Kidney epithelial cell (primary cell): ENCODE data around the gene CHML. TPM values are rescaled to one million over a fixed set of nuclear protein-coding genes. Genes with fewer than 3 reads are reported as not detected.

ENCODE experiments used
- DNase-seq: peaks from one replicate; pipeline ENCODE4 v3.0.0-alpha.2; 2010; ENCODE audit warnings: low read depth
- H3K27me3 ChIP-seq: 2 replicates; pipeline ENCODE4 v1.6.0; 2011; ENCODE audit warnings: low read length; ENCODE audit not compliant: control insufficient read depth, insufficient read depth
- H3K36me3 ChIP-seq: 2 replicates; pipeline ENCODE4 v1.5.1; 2011; ENCODE audit warnings: low read length; ENCODE audit not compliant: control insufficient read depth, insufficient read depth
- H3K4me3 ChIP-seq: 2 replicates; pipeline ENCODE4 v1.5.1; 2011; ENCODE audit warnings: low read depth, mild to moderate bottlenecking, control low read depth, low read length
- CTCF ChIP-seq: IDR thresholded peaks from 2 replicates; pipeline ENCODE4 v1.5.1; 2011; ENCODE audit warnings: mild to moderate bottlenecking, moderate library complexity, low read length, control low read depth, inconsistent platforms; ENCODE audit not compliant: insufficient read depth, poor library complexity, severe bottlenecking
- total RNA-seq: library from RNA; depleted of rRNA; stranded (reverse); fragments of >200 nt; gene quantifications from 2 replicates; pipeline ENCODE4 v1.2.3, GENCODE V29; 2015

The CHML gene
- total RNA-seq, 1 donor from 2014 or later: 20.5 TPM

- H3K4me3 ChIP-seq: no peak overlapping the region
- no peaks in the 10 kb centered on the region for H3K36me3 ChIP-seq
- no peak for TF ChIP-seq CTCF
- no peaks in the 10 kb centered on the region for H3K27me3 ChIP-seq
- no peak for DNase-seq
Observed at GRCh38 chr1:241612533-241613477, 27.4 kb downstream of the CHML start.

- no peak overlapping the region for H3K4me3 ChIP-seq
- no peaks in the 10 kb centered on the region for H3K36me3 ChIP-seq
- no peak for TF ChIP-seq CTCF
- no peaks in the 10 kb centered on the region for H3K27me3 ChIP-seq
- DNase-seq: no peak
Observed at GRCh38 chr1:241611736-241612135, 28.4 kb downstream of the CHML start.

- DNase-seq: no peak
- H3K36me3 ChIP-seq: no peaks in the 10 kb centered on the region
- peak; percentile 53 for TF ChIP-seq CTCF
- no peak overlapping the region for H3K4me3 ChIP-seq
- no peaks in the 10 kb centered on the region for H3K27me3 ChIP-seq
Observed at GRCh38 chr1:241611063-241611462, 29.1 kb downstream of the CHML start.

- no peak overlapping the region for H3K4me3 ChIP-seq
- no peaks in the 10 kb centered on the region for H3K36me3 ChIP-seq
- no peak for DNase-seq
- no peak for TF ChIP-seq CTCF
- H3K27me3 ChIP-seq: no peaks in the 10 kb centered on the region
Observed at GRCh38 chr1:241610056-241610815, 29.9 kb downstream of the CHML start.

GRCh38 chr1:241608379-241609033 lies 31.7 kb downstream of the CHML start:
- TF ChIP-seq CTCF: no peak
- Histone ChIP-seq H3K36me3 (no peaks in the 10 kb centered on the region), H3K4me3 (no peak overlapping the region), H3K27me3 (no peaks in the 10 kb centered on the region)
- no peak for DNase-seq
